ENCODE results near the gene APPL2.

The APPL2 gene

DNA sequence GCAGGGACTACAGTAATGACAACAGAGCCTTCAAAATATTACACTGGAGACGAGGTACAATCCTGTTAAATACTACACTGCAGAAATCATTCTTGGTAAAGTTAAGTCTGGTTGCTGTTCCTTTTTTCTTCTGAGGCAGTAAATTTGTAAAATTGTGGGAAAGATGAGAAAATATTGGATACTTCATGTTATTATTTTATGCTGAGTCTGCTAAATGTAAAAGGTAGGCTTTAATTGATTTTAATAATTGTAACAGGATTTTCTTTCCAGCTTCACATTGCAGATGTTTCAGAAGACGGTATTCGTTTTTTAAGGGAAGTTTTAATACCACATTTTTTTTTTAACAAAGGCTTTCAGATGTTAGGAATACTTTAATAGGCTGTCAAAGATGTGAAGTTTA lies 65.8 kb downstream of the APPL2 start:
- TF ChIP-seq CTCF (IDR thresholded peaks at IDR 0.05; ENCODE audit: extremely low read depth, missing control alignments), result no peak
- no peak for DNase-seq (ENCODE audit: low spot score)

- TF ChIP-seq CTCF (IDR thresholded peaks at IDR 0.05; ENCODE audit: extremely low read depth, missing control alignments), result no peak
- DNase-seq (ENCODE audit: low spot score), result no peak
Observed at GRCh38 chr12:105168006-105168405, 68.0 kb downstream of the APPL2 start.

DNA sequence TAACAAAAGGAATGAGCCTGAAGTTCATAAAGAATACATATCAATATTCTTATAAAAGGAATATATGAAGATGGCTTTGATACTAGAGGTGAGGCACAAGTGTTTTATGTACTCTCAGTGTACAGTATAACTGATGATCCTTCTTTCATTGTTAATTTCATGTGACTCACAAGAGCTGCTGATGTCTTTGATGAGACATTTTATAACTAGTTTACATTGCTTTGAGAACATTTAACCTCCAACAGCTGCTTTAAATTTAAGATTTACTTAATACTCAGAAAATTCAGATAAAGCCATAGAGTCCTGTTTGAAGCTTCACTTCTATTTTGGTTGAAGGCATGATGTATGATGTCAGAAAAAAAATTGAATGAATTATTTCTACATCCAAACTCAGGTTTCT lies 68.6 kb downstream of the APPL2 start:
- no peak for TF ChIP-seq CTCF (IDR thresholded peaks at IDR 0.05; ENCODE audit: extremely low read depth, missing control alignments)
- no peak for DNase-seq (ENCODE audit: low spot score)

- TF ChIP-seq CTCF (IDR thresholded peaks at IDR 0.05; ENCODE audit: extremely low read depth, missing control alignments), result no peak
- DNase-seq (ENCODE audit: low spot score), result no peak
Observed at GRCh38 chr12:105166736-105167135, 69.2 kb downstream of the APPL2 start.

DNA sequence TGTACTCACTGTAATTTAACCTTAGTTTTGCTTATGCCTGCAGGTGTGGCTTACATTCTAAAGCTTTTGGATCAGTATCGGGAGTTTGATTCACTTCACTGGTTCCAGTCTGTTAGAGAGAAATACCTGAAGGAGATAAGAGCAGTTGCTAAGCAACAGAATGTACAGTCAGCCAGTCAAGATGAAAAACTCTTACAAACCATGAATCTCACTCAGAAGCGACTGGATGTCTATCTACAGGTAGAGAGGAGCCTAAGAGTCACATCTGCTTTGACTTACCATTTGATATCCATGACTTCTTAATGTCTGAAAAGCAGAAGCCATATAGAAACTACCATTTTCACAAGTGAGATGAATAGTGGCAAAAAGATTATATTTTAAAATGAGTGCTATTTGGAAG lies 71.9 kb downstream of the APPL2 start:
- DNase-seq (ENCODE audit: low spot score), result no peak
- no peak for TF ChIP-seq CTCF (IDR thresholded peaks at IDR 0.05; ENCODE audit: extremely low read depth, missing control alignments)

GRCh38 chr12:105162174-105162573 lies 73.8 kb downstream of the APPL2 start:
- DNase-seq (ENCODE audit: low spot score), result no peak
- TF ChIP-seq CTCF (IDR thresholded peaks at IDR 0.05; ENCODE audit: extremely low read depth, missing control alignments), result no peak

GRCh38 chr12:105158876-105159275 lies 77.1 kb downstream of the APPL2 start:
- DNase-seq (ENCODE audit: low spot score), result no peak
- no peak for TF ChIP-seq CTCF (IDR thresholded peaks at IDR 0.05; ENCODE audit: extremely low read depth, missing control alignments)

Measured in GM20000 (cell line).